LoVo (cell line): Measurements from ENCODE around the gene PCLO.
"Not testable (repeated sequence)": the region's sequence is repeated elsewhere in the genome, so short reads cannot be mapped to it uniquely, and the experiment has no call there.

ENCODE experiments used
- DNase-seq: peaks from one replicate; pipeline ENCODE4 v3.0.0-alpha.2; 2016; ENCODE audit warnings: low spot score

Gene PCLO

DNA sequence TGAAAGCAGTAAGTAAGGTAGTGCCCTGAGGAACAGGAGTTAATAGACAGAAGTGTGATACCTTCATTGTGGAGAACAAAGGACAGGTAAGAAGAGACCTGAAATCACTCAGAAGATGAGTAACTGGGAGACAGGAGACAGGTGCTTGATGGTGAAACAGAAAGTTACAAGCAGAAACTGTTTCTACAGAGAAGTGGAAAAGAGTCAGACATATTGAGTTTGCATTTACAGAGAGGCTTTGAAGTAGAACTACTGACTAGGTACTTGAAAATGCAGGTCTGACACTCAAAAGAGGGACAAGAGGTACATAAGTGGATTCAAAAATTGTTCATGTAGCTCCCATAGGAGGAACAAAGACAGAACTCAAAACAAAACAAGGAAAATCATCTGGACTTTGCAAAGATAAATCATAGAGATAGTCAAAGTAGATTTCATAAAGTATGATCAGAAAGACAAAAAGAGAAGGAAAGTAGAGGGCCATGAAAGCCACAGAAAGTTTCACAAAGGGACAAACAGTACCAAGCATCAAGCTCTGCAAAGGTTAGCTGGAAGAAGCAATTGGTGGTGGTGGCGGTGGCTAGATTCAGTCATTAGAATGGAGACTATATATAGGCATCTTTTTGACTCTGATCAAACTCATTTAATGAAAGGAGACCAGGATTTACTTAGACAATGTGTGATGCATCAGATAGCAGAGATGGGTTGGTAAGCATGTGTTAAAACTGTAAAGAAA, 198.4 kb downstream of the PCLO start:
- DNase-seq, result no peak

DNA sequence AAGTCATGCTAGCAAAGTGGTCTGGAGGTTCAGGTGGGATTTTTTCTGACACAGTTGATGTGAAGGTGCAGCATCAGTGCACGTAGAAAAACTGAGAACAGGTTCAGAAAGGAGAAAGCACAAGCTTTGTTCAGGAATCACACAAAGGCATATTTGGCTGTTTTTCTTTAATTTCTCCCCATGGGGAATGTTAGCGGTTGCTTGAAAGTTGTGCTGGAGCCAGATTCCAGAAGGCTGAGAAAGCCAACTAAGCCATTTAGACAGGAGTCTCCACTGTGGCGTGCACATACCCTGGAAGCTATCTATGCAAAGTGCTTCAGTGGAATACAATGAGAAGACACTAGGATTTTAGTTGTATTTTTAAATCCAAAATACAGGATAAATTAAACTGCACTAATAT, 201.4 kb downstream of the PCLO start:
- no peak for DNase-seq

- DNase-seq, result no peak
Observed at GRCh38 chr7:82959528-82959927, 203.2 kb downstream of the PCLO start.

- DNase-seq, result no peak
Observed at GRCh38 chr7:82957521-82957920, 205.2 kb downstream of the PCLO start.

DNA sequence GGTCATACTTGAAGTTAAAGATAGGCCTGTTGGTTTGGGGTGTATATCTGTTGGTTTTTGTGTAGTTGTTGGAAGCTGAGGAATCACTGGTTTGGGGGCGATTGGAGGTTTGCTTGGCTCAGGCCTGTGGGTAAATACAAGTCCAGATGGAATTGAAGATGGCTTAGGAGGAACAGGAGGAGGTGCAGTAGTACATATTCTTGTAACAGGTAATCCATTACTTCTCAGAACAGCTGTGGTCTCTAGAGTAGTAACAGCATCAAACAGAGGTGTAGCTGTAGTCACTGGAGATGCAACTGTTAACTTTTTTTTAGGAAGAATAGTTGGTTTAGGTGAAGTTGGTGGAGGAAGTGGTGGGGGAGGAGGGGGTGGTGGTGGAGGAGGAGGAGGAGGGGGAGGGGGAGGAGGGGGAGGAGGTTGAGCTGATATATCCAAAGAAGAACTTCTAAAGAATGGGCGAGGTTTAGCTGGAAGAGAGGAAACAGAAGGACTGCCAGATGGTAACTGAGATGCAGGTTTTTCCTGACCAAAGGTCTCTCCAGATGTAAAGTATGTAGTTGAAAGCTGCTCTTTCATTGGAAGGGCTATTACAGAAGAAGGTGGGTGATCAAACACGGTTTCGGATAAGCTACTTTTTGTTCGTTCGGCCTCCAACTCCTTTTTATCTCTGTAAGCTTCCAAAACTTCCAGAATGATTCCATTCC, 209.2 kb downstream of the PCLO start:
- no peak for DNase-seq

DNA sequence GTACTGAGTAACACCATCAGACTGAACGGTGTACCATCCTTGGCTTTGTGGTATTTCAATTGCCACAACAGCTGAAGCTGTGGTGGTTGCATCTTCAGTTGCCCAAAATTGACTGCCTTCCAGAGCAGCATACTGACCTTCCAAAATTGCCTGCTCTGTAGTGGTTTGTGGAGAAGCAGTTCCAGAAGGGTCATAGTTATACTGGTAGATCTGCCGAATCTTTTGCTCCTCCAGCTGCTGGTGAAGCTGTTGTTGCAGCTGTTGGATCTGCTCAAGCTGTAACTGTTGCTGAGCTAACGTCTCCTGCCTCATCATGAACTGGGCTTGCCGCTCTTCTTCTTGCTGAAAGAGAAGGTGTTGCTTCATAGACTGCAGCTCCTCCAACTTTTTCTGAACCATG, 212.2 kb downstream of the PCLO start:
- DNase-seq, result no peak

DNA sequence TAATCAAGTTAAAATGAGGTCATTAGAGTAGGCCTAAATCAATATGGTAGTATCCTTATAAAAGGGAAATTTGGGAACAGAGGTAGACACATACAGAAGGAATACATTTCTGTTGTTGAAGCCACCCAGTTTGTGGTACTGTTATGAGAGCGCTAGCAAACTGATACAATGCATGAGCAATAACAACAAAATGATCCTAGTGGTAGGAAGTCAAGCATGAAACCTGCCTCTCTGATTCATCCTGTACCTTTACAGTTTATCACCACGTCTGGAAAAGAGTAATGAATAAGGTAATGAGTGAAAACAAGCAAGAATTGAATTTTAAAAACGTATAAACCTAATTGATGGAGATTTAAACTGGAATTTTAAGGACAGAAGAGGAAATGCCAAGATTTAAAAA, 217.2 kb downstream of the PCLO start:
- DNase-seq, result no peak

DNA sequence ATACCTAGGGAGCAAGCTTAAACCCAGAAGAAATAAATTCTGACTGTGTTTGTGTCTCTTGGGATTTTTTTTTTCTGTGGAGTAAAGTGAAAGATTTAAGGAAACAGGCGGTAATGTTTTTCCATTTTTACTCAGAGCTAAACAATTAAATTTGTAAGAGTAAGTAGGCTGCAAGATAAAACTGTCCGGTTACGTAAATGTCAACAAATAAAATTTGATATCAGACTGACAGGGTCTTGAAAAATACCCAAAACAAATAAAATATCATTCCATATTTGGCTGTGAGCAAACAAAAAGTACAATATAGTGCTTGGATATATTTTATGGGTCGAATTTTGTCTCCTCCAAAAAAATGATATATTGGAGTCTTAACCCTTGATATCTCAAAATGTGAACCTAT, 217.6 kb downstream of the PCLO start:
- no peak for DNase-seq

- no peak for DNase-seq
Observed at GRCh38 chr7:82932516-82932915, 230.2 kb downstream of the PCLO start.

DNA sequence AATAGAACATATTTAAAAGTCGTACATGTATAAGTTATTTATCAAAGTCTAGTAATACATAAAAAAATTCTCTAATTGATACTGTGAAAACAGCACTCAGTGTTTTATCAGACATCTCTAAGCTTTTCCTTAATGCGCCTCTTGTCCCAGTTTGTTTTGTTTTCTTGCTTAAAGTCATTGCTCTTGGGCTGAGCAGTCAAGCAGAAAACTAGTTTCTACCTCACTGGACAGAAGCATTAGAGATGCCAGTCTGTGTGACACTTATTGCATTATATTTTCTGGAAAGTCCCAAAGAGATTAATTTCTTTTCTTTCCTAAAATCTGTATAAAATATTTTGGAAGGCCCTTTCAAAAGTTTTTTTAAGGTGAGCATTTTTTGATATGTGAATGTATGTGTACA, 236.2 kb downstream of the PCLO start:
- no peak for DNase-seq

DNA sequence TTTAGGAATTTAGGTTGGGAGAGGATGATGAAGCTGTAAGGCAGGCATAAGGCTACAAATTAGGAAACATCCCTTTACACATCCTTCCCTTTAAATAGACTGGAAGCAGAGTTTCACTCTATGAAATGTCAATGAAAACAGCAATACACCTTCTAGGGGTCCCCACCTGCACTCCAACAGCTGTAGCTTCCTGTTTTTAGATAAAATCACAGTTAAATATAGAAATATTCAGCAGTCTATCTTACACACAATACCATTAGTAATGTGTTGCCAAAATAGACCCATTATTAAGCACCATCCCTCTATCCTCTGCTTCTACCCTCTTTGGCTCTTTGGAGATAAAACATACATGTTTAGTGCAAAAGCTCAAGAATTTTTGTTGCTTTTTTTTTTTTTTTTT, 237.4 kb downstream of the PCLO start:
- DNase-seq, result no peak

DNA sequence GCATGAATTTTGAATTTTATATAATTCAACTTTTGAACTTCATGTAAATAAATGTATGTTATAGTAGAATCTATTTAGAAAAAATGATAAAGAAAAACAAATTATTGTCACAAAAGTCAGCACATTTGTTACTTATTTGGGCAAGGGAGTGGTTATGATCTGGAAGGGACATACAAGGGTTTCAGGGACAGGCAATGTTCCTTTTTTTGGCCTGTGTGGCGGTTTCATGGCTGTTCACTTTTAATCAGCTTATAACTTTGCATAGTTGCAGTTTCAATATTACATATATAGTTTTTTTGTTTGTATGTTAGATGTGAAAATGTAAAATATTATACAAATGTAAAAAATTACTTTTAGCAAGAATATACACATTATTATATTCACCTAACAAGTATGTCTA, 256.2 kb downstream of the PCLO start:
- DNase-seq, result no peak

DNA sequence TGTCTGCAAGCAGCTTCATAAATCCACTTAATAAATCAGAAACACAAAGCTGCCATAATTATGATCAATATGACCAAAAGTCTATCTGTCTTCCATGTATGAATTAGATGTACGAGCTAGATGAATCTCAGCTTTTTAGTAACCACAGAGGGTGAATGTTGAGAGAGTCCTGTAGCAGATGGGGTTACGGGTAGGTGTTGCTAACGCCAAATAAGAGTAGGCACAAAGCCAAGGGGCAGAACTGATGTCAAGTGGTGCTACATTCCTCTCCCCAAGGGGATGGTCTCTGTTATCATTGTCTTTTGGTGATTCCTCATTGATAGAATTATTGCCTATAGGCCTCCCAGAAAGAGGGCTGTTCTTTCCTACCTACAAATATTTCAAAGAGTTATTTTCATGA, 257.8 kb downstream of the PCLO start:
- DNase-seq, result no peak

DNA sequence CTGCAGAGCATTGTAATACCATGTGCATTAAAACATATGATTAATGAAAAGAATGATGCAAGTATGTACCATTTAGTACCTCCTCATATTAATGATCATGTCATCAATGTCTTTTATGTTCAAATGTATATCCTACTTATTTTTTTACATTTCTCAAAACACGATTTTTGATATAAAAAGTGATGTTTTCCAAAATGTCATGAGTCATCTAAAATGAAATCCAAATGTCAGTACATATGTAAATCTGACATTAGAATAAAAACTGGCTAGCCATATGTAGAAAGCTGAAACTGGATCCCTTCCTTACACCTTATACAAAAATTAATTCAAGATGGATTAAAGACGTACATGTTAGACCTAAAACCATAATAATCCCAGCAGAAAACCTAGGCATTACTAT, 261.6 kb downstream of the PCLO start:
- DNase-seq, result not testable (repeated sequence)

GRCh38 chr7:82897500-82897899, 265.2 kb downstream of the PCLO start:
- no peak for DNase-seq

GRCh38 chr7:82894341-82894740, 268.3 kb downstream of the PCLO start:
- DNase-seq, result not testable (repeated sequence)

- DNase-seq, result no peak
Observed at GRCh38 chr7:82886324-82886723, 276.4 kb downstream of the PCLO start.

GRCh38 chr7:82865856-82866255, 296.8 kb downstream of the PCLO start:
- DNase-seq, result no peak

DNA sequence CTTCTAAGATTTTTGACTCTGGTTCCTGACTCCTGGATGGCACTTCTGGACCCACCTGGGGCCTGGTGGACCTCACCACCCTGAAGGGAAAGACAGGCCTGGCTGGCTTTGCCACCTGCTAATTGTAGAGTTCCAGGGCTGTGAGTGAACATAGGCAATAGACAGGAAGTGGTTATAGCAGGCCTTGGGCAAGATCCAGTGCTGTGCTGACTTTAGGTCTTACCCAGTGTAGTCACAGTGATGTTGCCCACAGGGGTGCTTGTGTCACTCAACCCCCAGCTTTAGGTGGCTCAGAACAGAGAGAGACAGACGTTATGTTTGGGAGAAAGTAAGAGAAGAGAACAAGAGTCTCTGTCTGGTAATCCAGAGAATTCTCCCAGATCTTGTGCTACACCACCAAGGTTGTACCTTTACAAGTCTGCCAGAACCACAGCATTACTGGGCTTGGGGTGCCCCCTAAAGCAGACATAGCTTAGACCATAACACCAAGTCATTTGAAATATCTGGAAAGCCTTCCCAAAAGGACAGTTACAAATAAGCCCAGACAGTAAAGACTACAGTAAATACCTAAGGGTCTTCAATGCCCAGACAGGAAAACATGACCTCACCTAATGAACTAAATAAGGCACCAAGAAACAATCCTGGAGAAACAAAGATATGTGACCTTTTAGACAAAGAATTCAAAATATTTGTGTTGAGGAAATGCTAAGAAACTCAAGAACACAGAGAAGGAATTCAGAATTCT, 303.4 kb downstream of the PCLO start:
- DNase-seq, result no peak

DNA sequence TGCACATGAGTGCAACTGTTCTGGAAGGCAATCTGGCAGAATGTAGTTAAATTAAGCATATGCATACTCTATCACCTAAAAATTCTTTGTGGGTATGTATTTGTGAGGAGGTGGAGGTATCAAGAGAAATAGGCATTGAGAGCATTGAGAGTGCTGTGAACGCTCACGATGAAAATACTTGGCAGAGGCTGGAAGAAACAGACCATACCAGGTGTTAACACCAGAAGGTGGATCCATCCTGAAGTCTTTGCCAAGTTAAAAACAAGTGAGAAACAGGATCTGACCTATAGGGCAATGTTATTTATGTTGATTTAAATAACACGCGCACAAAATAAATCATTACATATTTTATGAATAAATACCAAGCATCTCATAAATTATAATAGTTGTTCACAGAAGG, 311.6 kb downstream of the PCLO start:
- no peak for DNase-seq

DNA sequence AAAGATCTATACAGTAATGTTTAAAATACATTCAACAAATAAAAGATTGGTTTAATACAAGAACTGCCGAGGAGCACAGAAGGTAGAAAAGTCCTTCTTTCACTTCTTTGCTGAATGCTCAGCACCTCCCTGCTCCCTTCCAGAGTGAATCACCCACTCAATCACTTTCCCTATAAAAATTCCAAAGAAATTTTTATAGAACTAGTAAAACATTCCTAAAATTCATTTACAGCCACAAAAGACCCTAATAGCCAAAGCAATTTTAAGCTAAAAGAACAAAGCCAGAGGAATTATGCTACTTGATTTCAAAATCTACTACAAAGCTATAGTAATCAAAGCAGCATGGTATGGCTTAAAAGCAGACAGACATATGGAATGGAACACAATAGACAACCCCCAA, 320.9 kb downstream of the PCLO start:
- no peak for DNase-seq

DNA sequence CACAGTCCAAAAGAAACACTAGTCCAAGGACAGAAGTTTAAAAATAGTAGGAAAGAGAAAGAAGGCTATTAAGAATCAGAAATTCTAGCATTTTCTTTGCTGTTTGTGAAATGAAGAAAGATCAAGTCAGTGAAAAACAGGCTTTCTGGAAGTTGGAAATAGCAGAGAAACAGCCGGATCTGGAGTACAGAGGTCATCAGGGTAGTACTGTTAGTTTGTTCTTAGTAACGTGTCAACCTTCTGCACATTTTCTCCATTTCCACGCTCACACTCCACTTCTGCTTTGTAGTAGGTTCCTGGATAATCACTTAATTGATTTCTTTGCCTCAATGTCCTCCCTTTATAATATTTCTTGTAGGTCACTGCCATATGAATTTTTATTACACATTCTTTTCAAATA, 322.6 kb downstream of the PCLO start:
- DNase-seq, result no peak

GRCh38 chr7:82839555-82839954, 323.1 kb downstream of the PCLO start:
- no peak for DNase-seq
